Measurements from ENCODE around the gene KCNB1.

- TF ChIP-seq CTCF (conservative IDR thresholded peaks at IDR 0.05 in 1 of 2, IDR thresholded peaks at IDR 0.05 in 1 of 2; ENCODE audit: low read depth in 1 of 2, low read length in 2 of 2), result no peak
- no peak for TF ChIP-seq EZH2 (IDR thresholded peaks at IDR 0.05; ENCODE audit: low read length, missing control alignments)
Measured at GRCh38 chr20:49379338-49379737, 103.1 kb downstream of the KCNB1 start.

Measured in fibroblast of lung (primary cell).